ENCODE data around the gene PKIB.
"Not testable (repeated sequence)": the region's sequence is repeated elsewhere in the genome, so short reads cannot be mapped to it uniquely, and the experiment has no call there.

The PKIB gene

DNA sequence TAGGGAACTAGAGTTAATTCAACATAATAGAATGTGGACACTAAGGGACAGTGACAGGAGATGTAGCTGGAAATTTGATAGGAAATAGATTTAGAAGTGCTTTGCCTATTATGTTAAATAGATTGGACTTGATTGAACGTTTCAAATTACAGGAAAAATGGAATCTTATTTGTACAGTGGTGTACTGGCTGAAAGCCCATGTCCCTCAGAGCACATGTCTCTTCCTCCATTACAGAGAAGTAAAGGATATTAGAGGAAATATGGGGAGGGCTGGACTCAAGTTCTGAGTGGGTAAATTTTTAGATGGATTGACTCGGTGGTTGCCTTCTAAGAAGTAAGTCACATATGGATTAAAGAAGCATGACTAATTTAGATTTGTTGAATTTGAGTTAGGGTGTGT is 11.4 kb downstream of the PKIB start:
- no peak for DNase-seq

DNA sequence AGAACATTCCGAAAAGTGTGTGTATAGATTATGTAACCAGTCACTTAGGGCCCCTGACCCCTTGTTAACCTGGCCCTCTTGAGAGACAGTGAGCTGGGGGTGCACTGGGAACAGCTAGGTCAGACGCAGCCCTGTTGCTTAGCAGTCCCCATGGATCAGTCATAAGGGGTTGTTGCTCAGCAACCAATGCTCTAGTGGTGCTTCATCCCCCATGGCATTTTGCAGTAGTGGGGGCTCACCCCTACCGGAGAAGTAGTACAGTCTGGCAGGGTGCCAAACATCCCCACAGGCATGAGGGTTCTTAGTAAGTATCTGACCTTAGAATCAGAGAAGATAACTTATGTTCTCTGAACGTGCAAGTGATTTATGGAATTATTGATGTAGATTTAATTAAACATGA is 12.3 kb downstream of the PKIB start:
- DNase-seq: no peak

DNA sequence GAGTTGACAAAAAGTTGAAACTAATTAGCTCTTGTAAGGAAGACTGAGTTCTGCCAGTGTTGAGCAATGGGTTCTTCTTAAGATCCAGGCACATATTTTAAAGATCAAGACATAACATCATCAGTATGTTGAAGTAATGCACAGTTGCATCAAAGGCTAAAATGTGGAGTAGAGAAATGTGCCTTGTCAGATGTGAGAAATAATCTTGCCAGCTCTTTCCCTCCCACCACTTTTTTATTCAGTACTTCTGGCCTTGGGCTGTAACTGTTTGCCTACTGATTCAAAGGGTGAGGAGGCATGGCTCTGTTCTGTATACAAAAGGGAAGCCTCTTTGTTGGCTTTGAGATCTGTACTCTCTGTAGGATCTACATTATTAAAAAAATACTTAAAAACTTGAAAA is 13.1 kb downstream of the PKIB start:
- no peak for DNase-seq

DNA sequence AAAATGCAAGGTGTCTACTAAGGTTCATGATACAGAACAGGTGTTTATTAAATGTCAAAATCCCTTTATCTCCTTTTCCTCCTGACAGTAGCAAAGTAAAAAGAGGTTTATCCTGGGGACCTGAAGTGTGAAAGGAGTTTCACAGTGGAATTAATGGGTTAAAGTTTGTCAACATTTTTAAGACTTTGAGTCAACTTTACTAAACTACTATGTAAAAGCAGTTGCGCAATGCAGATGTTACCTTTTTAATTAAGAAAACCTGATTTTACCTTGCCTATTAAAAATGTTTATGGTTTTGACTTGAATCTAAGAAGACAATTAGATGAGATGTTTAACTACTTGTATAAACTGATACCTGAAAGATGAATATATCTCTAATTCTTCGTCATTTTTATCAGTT is 14.6 kb downstream of the PKIB start:
- DNase-seq: no peak

DNA sequence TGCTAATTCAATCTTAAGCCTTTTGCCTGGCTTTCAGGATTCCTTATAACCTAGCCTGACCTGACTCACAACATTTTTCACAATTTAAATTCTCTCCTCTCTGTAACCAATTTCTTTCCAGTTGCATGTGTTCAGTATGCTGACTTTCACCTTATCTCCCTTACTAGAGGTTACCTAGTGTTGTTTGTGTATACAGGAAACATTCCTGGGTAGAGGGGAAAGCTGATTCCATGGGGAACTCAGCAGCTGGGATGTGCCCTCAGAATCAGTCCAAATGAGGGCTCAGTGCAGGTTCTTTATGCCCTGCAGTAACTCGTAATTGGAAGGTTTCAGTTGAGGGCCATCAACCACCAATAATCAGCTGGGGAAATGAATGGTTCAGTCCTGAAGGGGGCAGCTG is 18.5 kb downstream of the PKIB start:
- no peak for DNase-seq

DNA sequence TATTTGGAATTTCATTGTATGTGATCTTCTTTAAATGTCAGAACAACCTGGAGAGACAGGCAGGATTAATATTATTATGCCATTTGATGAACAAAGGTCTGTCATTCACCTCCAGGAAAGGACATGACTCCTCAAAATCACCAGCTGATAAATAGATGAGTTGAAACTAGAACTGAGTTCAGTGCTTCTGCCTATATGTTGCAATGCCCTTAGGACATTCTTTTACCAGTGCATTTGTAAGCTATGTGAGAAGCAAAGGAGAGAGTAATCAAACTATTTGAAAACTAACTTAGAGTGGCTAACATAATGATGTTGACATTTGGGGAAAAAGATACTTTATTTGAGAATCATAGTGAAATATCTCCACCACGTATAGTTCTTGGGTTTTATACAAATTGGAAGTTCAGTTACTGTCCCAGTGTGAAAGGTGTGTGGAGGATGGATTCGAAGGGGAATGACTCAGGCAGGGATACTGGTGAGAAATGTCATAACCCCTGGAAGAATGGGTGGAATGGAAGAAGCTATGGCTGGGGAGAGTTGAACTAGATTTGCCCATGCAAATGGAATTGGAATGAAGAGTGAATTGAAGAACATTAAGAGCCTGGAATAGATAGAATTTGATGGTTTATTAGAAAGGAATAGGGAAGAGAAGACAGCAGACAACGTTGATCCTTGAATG is 21.5 kb downstream of the PKIB start:
- no peak for DNase-seq

DNA sequence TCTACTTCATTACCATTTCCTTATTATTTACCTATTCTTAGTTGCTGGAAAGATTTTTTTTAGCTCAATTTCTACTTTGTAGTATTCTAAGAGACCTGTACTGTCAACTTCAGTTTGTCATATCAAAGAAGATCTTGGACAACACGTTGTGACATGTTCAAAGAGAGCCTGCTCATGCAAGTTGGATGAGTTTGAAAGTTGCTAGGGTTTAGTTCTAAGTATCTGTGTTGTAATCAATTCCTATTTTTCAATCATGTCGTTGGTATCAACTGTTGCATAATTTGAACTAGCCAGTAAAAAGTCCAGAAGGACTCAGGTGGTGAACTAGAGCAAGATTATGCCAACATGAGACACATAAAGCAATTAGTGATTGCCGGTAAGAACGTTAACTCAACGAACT is 30.2 kb downstream of the PKIB start:
- DNase-seq: no peak

DNA sequence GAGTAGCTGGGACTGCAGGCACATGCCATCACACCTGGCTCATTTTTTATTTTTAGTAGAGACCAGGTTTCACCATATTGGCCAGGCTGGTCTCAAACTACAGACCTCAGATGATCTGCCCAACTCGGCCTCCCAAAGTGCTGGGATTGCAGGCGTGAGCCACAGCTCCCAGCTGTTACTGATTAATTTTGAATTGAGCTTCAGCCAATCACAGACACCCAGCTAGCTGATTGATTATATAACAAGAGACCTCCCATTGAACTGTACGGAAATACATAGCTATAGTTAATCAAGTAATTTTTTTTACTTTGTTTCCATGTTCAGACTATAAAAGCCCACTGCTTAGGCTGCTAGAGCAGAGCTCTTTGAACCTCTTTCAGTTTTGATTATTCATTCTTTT is 31.6 kb downstream of the PKIB start:
- no peak for DNase-seq

DNA sequence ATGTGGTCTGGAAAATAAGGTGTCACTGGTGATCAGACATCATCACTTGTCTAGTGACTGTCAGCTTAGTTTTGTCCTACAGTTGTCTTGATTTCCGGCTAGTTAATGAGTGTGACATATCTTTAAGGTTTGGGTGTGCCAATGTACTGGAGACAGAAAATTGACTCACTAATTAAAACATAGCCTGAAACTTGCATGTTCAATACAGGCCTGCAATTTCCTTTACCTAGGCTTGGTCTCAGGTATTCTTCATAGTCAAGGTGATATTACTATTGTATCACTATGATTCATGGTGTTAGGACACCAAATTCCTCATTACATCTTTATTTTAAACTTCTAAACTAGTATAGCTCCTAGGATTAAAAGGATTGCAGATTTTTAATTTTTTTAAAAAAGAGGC is 32.4 kb downstream of the PKIB start:
- not testable (repeated sequence) for DNase-seq

DNA sequence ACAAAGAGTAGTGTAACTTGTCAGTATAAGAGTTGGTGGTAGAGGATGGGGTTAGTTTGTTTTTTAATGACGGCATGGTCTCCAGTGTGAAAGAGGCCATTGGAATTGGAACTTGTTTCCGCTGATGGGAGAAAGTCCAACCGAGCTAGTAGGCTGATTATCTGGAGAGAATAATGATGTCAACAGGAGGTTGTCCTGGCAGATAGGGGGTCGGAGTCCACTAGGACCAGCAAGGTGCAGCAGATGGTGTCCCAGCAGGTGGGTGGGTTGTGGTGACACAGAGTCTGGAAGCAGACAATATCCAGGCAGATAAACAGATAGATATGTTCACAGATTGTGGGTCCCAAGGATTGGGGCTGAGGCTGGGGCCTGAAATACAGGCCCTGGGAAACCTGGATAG is 35.1 kb downstream of the PKIB start:
- DNase-seq: no peak

DNA sequence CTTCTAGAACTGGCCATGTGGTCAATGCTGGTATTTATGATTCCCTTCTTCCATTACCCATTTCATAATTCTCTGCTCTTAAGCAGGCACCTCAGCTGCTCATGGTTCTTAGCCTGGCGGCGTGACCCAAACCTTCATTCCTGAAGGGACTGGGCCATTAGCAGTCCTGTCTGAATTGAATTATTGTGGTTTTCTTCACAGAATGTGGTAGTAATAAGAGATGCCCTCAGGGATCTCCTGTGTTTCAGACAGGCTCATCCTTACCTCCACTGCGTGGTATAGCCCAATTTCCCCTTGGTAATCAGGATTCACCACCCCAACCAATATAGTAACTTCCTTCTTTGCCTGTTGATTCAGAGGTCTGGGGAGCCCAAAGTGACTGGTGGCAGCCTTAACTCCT is 37.6 kb downstream of the PKIB start:
- no peak for DNase-seq

DNA sequence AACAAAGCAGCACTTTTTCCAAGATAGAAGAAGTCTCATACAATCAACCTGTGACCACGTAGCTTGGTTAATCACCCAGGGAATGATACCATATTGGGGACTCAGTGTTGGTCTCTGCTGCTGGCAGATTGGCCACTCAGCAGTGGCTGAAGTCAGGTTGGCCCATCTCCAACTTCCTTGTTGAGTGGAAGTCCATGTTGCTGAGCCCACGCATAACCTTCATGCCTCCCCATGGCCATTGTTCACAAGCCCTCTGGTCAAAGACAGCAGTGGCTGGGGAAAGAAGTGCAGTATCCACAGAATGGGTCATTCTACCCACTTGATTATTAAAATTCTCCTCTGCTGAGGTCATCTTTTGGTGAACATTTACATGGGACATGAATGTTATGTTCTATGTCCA is 38.5 kb downstream of the PKIB start:
- DNase-seq: no peak

DNA sequence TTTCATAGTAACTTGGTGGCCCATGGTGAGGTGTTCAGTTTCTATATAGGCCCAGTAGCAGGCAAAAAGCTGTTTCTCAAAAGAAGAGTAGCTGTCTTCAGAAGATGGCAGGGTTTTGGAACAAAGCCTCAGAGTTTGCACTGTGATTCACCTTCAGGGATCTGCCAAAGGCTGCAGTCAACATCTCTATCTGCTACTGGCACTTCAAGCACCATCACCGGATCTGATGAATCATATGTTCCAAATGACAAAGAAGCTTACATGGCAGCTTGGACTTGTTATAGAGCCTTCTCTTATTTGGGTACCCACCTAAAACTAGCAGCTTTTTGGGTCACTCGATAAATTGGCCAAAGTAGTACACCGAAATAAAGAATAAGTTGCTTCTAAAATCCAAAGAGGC is 39.5 kb downstream of the PKIB start:
- no peak for DNase-seq

DNA sequence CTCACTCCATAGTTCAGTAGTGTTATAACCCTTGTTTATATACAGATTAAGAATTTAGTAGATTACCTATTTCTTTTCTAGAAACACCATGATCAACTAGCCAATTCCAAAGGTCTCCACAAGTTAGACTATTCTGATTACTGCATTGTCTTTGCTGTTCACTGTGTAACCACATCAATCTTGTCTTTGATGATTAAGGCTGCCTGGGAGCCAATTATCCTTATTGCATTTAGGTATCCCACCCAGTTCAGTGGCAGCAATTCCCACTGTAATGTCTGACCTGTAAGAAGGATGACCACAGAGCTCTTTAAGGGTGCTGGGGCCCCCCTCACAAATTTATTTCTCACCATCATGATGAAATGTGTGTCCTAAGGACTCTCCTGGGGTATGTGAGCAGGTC is 40.2 kb downstream of the PKIB start:
- DNase-seq: no peak

DNA sequence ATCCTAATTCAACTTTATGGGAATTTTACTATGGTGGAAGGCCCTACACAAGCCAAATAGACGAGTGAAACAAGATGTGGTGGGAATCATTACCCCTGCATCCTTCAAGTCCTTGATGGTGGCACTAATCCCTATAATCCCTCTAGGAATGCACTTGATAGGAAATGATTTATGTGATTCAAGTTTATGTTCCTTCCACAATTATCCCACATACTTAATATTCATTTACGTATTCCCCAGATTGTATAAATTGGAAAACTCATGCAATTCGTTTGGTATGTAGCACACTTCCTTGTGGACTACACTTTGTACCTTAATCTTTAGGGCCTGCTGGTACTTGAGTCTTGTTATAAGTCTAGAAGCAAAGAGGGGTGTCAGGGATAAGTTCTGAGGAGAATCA is 40.8 kb downstream of the PKIB start:
- no peak for DNase-seq

DNA sequence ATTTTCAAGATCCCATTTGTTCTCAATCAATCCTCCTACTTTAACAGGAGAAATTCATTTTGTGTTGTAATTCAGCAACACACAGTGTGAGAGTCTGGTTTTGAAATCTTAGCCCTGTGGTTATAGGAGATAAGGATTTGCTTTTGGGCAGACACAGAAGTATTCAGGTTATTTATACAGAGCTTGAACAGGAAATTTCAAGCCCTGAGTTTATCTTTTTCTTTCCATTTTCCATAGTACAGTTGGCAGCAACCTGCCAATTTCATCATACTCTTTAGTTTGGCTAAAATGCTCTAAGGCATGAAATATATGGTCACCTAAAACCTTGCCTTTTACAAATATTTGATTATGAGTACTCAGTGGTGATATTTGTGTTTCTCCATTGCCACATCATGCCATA is 41.4 kb downstream of the PKIB start:
- DNase-seq: peak; percentile 64

DNA sequence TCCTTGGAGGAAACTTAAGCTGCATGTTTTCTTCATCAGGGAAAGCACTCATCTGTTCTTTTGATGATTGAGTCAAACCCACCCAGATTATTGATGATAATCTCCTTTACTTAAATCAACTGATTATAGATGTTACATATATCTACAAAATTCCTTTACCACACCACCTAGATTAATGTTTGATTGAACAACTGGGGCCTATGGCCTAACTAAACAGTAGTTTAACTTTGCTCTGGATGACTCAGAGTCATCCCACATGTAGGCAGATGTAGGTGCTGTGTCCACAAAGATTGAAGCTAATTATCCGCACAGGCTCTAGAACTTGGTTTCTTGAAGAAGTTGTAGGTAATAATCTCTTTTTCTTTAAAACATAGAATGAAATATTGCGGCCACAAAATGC is 42.2 kb downstream of the PKIB start:
- no peak for DNase-seq

DNA sequence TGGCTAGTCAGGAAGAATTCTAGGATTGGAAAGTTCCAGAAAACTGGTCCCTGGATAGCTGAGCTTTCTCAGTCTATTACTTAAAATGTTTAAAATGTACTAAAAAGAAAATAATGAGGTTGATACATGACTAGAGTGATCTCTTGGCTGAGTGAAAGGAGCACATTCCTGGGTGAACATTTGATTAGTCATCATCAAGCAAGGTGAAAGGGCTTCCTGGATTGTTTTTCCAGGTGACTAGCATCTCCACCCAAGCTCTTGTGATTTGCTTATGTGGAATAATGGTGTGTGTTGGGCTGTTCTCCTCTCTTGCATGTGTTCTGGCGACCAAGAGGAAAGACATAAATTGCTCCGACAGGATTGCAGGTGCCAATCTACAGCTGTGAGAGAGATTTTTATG is 42.9 kb downstream of the PKIB start:
- no peak for DNase-seq

DNA sequence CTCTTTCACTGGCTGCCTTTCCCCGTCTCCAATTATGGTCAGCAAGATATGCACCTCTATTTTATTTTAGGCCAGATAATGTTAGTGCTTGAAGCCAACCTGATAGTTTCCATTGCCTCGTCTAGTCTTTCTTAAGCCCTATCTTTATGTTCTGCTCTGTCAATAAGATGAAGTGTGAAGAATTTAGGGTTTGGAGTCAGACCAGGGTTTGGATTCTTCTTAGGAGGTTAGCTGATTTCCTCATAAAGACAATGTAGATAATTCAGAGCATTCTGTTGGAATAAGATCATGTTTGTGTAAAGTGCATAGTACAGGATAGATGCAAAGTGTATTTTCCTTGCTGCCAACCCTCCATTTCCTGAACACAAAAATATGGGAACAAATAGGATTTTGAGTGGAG is 43.8 kb downstream of the PKIB start:
- no peak for DNase-seq

DNA sequence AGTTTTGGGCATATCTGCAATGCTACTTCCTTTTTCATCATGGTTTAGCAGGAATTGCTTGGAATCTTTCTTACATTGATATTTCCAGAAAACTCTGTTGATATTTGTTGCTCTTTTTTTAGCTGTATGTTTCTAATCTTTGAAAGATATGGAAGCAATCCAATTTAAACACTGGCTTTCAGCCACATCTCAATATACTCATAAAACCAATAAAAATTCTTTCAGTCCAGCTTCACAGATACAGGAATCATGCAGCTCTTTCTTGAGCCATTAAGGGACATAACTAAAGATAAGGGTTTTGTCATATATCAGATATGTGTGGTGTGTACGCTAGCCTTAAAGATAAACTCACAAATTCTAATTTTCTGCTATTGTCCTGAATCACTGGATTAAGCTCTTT is 47.4 kb downstream of the PKIB start:
- DNase-seq: no peak

DNA sequence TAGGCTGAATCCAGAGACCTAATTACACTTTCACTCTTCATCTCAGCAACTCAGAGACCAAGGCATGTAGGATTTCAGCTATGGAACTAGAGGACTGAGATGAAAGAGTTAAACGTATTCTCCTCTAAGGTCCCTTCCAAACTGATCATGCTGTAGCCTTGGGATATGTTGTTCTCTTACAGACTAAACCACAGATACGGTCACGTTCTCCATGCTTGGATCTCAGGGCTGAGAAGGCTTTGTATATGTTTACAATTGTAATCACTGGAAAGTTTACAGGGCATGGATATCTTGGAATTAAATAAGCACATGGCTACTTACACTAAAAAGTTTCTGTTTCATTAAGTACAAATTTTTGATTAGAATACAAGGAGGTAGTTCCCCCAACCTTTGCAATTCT is 50.1 kb downstream of the PKIB start:
- peak; percentile 43 for DNase-seq

DNA sequence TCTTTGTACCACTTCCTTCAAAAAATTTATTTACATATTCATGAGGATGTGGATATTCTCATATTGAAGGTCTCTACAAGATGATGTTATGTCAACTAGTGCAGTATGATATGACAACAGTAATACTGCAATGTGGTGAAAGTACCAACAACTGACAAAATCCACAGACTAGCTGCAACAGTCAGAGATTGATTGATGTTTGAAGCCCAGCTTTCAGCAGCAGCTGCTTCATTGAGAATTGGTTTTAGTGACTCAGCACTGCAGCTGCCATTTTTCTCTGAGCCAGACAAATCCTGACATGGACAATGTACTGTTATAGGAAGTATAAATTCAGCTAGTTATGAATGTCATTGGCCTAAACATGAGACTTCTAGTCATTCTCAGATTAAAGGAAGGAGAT is 53.8 kb downstream of the PKIB start:
- DNase-seq: no peak

DNA sequence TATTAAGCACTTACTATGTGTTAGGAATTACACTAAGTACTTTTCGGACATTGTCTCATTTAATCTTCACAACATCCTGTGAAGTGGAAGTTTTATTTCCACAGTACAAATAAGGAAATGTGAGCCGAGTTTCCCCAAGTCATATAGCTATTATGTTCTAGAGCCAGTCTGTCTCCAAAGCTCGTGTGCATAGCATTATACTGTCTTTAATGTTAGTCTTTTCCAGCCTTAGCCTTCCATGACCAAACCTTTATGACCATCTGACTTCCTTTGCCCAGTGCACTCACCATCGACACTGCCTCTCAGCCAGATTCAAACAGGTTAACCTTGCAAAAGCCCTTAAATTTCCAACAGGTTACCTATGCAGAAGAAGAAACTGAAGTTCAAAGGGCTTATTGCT is 55.7 kb downstream of the PKIB start:
- no peak for DNase-seq

DNA sequence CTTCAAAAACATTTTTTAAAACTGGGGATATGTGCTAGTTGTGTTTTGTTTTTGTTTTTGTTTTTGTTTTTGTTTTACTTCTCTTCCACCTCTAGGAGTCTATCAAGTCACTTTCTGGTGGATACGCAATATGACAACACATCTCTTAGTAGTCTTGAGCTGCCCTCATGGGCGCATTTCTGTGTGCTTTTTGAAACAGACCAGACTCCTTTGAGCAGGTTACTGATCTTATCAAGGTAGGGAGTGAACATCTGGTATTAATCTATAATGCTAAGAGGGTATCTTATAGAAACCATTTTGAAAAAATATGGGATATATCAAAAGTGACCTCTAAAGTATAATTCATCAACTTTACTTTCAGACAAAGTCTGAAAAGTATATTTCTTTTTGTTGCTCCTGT is 56.2 kb downstream of the PKIB start:
- no peak for DNase-seq

DNA sequence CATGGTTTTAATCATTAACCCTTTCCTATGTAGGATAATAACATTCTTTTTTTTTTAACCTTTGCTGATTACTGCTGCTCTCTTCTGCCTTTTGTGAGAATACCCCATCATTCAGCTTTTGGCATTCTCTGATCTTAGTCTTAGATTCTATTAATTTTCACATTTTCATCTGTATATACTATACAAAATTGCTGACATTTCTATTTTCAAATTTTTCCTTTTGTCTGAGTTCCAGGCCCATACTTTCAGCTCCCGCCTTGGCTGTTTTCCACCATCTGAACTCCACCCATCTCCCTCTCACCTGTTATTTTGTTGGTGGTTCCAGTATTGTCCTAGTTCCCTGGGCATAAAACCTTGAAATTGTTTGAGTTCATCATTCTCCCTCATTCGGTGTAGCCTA is 59.2 kb downstream of the PKIB start:
- DNase-seq: no peak

DNA sequence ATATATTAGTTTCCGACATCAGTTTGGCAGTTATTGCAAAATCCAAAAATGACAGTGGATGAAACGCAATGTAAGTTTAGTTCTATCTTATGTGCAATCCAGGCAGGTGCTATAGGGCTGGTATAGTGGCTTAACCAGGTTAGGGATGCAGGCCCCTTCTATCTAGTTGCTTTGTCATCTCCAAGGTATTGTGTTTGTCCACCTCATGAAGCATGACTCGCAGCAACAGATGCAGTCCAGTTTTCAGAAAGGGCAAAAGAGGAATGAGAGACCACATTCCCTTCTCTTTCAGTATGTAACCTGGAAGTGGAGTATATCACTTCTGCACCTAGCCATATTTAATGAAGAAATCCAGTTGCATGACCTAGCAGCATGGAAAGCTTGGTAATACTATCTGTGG is 59.7 kb downstream of the PKIB start:
- no peak for DNase-seq

All from OCI-M1 (cell line).